ENCODE results near the gene FAIM2. TPM values are rescaled to one million over a fixed set of nuclear protein-coding genes. Genes with fewer than 3 reads are reported as not detected.

Gene FAIM2
- total RNA-seq, 1 donor from 2014 or later = 0.18 TPM

- TF ChIP-seq EZH2 (IDR thresholded peaks at IDR 0.05; ENCODE audit: insufficient read depth, low read length) (no peak), CTCF (IDR thresholded peaks at IDR 0.05; ENCODE audit: insufficient read depth, low read depth, low read length) (no peak)
- Histone ChIP-seq H2AFZ (ENCODE audit: low read depth, low read length) (no peak overlapping the region), H3K4me1 (ENCODE audit: insufficient read depth, low read length) (peaks cover 3% of the 10 kb centered on the region), H3K9ac (ENCODE audit: low read length) (no peak overlapping the region), H3K27me3 (ENCODE audit: insufficient read depth, low read length) (peaks cover 12% of the 10 kb centered on the region), H3K9me3 (ENCODE audit: insufficient read depth, low read depth, low read length) (no peaks in the 10 kb centered on the region), H3K4me2 (ENCODE audit: low read length) (no peak overlapping the region), H3K36me3 (ENCODE audit: insufficient read depth, low read length) (no peaks in the 10 kb centered on the region), H3K79me2 (ENCODE audit: insufficient read depth, low read length) (no peaks in the 10 kb centered on the region), H4K20me1 (ENCODE audit: insufficient read depth, low read length) (no peaks in the 10 kb centered on the region), H3K4me3 (ENCODE audit: insufficient read depth, low read depth, low read length) (no peak overlapping the region), H3K27ac (ENCODE audit: low read depth, low read length) (no peak overlapping the region)
- Mint-ChIP-seq H3K9me3 (ENCODE audit: unreplicated experiment) (no peaks in the 10 kb centered on the region), H3K27me3 (ENCODE audit: low read depth, unreplicated experiment) (peaks cover 49% of the 10 kb centered on the region), H3K4me3 (ENCODE audit: unreplicated experiment) (no peak overlapping the region), H3K4me1 (ENCODE audit: low read depth, unreplicated experiment) (peaks cover 3% of the 10 kb centered on the region), H3K36me3 (ENCODE audit: low read depth, unreplicated experiment) (no peaks in the 10 kb centered on the region), H3K27ac (ENCODE audit: unreplicated experiment) (no peak overlapping the region)
- DNase-seq (ENCODE audit: low read depth) (no peak), FAIRE-seq (no peak)
These were observed 45.5 kb upstream of the FAIM2 start for GRCh38 chr12:49948866-49949845.

DNA sequence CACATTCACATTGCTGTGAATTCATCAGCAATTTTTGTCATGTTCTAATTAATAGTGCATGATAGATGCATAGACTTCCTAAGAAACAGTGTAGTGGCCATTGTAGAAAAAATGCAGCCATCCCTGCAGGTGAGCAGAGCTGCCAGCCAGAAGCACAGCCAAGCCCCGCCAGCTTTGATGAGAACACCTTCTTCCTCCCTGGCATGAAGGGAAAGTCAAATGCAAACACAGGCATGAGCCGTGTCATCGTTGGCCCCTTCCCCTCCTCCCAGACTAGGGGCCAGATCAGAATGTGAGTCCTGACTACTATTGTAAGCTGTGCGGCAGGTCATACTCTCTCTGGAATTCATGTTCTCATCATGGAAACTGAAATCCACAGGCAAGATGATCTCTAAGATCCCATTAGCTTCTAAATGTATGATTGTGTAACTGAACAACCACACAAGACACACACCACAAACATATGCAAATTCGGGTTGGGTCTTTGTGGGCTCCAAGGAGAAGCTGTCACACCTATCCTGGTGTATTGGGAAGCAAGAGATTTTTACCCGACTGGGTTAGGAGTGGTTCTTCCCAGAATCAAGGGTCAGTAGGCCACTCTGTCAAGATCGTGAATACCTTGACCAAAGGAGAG, 44.0 kb upstream of the FAIM2 start:
- Mint-ChIP-seq H3K9me3 (ENCODE audit: unreplicated experiment) (no peaks in the 10 kb centered on the region), H3K4me3 (ENCODE audit: unreplicated experiment) (no peak overlapping the region), H3K36me3 (ENCODE audit: low read depth, unreplicated experiment) (no peaks in the 10 kb centered on the region), H3K27ac (ENCODE audit: unreplicated experiment) (no peak overlapping the region), H3K4me1 (ENCODE audit: low read depth, unreplicated experiment) (peaks cover 3% of the 10 kb centered on the region), H3K27me3 (ENCODE audit: low read depth, unreplicated experiment) (peaks cover 51% of the 10 kb centered on the region)
- peaks cover 4% of the 10 kb centered on the region for H3K27me3 ChIP-seq (ENCODE audit: insufficient read depth, low read length)
- no peaks in the 10 kb centered on the region for H3K36me3 ChIP-seq (ENCODE audit: insufficient read depth, low read length)
- H3K9me3 ChIP-seq (ENCODE audit: insufficient read depth, low read depth, low read length) = no peaks in the 10 kb centered on the region
- H2AFZ ChIP-seq (ENCODE audit: low read depth, low read length) = no peak overlapping the region
- no peak for DNase-seq (ENCODE audit: low read depth)
- H3K79me2 ChIP-seq (ENCODE audit: insufficient read depth, low read length) = no peaks in the 10 kb centered on the region
- H3K4me3 ChIP-seq (ENCODE audit: insufficient read depth, low read depth, low read length) = no peak overlapping the region
- H4K20me1 ChIP-seq (ENCODE audit: insufficient read depth, low read length) = no peaks in the 10 kb centered on the region
- TF ChIP-seq EZH2 (IDR thresholded peaks at IDR 0.05; ENCODE audit: insufficient read depth, low read length) (no peak), CTCF (IDR thresholded peaks at IDR 0.05; ENCODE audit: insufficient read depth, low read depth, low read length) (no peak)
- H3K9ac ChIP-seq (ENCODE audit: low read length) = no peak overlapping the region
- no peak overlapping the region for H3K27ac ChIP-seq (ENCODE audit: low read depth, low read length)
- H3K4me2 ChIP-seq (ENCODE audit: low read length) = no peak overlapping the region
- H3K4me1 ChIP-seq (ENCODE audit: insufficient read depth, low read length) = peaks cover 3% of the 10 kb centered on the region
- FAIRE-seq = no peak
